Stimulated activated CD8-positive, alpha-beta memory T cell treated with anti-CD3 and anti-CD28 coated beads, Interleukin-12 subunit alpha, Interleukin-12 subunit beta, amount 100 ng/mL, for 24 hours (primary cell): ENCODE data around the gene CTH.
"Not testable (repeated sequence)": the region's sequence is repeated elsewhere in the genome, so short reads cannot be mapped to it uniquely, and the experiment has no call there.

Experiments
- DNase-seq: peaks from one replicate; pipeline ENCODE4 v3.0.0-alpha.2; 2020; ENCODE audit errors: extremely low read depth

Gene CTH

DNA sequence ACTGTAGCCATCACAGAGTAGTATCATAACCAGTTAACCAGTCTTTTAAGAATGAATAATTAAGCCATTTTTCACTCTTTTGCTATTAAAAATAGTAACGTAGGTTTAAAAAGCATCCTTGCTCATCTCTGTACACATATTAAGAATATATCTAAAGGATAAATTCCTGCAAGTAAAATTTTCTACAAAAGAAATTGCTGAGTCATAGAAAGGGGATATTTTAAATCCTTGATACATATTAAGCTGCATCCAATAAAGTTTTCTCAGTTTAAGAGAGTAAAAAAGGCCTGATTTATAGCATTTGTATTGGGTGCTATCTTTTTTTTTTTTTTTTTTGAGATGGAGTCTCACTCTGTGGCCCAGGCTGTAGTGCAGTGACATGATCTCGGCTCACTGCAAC lies 1.9 kb upstream of the CTH start:
- no peak for DNase-seq

DNA sequence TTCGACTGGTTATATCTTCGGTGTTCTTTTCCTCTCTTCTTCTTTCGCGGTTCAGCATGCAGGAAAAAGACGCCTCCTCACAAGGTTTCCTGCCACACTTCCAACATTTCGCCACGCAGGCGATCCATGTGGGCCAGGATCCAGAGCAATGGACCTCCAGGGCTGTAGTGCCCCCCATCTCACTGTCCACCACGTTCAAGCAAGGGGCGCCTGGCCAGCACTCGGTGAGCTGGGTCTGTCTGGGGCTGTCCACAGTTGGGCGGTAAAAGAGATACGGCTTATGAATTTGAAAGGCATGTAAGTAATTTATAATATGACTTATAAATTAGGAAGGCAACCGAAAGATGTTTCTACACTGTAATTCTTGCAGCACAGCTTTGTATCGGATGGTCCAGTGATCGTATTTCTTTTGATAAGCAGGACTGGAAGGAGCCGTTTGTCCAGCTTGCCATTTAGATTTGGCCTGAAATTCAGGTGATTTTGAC lies 334 bp downstream of the CTH start:
- no peak for DNase-seq

DNA sequence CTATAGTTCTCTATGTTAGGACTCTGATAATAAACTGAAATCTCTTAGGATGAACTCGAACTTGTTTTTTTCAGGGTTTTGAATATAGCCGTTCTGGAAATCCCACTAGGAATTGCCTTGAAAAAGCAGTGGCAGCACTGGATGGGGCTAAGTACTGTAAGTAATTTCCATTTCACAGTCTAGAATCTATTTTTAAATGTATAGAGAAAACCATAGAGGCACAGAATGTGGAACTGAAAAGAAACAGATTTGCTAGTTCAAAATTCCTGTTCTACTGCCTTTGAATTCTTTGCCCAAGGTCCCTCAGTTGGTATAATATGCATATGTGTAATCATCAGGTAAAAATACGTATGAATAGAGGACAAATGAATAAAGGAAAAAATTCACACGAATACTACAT lies 4.8 kb downstream of the CTH start:
- DNase-seq = no peak

DNA sequence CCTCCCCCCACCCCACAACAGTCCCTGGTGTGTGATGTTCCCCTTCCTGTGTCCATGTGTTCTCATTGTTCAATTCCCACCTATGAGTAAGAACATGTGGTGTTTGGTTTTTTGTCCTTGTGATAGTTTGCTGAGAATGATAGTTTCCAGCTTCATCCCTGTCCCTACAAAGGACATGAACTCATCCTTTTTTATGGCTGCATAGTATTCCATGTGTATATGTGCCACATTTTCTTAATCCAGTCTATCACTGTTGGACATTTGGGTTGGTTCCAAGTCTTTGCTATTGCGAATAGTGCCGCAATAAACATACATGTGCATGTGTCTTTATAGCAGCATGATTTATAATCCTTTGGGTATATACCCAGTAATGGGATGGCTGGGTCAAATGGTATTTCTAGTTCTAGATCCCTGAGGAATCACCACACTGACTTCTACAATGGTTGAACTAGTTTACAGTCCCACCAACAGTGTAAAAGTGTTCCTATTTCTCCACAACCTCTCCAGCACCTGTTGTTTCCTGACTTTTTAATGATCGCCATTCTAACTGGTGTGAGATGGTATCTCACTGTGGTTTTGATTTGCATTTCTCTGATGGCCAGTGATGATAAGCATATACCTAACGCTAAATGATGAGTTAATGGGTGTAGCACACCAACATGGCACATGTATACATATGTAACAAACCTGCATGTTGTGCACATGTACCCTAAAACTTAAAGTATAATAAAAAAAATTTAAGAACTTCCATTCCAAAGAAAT lies 8.1 kb downstream of the CTH start:
- not testable (repeated sequence) for DNase-seq

DNA sequence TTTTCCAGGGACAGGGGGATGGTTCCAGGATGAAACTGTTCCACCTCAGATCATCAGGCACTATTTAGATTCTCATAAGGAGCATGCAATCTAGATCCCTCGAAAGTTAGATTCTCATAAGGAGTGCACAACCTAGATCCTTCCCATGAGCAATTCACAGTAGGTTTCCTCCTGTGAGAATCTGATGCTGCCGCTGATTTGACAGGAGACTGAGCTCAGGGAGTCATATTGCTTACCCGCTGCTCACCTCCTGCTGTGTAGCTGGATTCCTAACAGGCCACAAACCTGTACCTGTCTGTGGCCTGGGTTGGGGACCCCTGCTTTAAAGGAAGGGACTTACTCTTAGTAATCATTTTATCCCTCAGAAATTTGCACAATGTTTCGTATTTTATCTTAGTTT lies 9.3 kb downstream of the CTH start:
- no peak for DNase-seq

DNA sequence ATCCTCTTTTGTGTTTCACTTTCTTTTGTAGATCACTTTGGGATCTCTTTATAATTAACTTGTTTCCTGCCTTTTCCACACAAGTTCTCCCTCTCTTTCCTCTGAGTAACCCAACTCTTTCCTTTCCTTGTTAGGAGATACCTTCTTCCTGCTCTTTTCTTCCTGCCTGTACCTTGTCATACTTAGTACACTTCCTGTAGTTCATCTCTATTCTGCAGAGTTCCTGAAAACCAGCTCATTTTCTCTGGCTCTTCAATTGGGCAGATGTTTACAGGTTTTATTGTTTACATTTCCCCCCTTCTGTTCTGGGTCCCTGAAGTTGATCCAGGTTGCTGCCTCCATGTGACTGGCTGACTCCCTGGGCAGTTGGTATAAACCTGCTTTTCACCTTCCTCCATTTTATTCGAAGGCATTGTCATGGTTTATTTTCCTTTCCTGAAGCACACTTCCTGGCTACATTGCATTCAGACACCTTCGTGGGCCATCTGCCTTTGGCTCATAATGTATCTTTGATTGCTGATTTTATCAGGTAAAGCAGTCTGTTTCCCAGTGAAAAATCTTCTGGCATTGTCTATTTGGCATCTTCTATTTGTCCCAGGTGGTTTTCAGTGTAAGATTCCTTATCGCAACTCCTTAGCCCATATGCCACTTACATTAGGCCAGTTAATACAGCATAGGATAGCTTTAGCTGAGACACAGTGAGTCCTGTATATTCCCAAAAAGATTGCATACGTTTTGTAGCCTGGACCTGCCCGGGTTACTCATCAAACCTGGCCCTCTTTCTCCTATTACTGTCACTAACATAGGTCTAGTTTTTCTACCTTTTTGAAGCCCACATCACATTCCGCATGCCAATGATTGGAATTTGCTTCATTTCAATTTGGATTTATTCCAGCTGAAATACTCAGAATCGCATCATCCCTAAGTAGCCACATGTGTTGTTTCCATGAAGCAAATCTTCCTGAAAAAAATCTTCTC lies 15.4 kb downstream of the CTH start:
- DNase-seq = no peak

DNA sequence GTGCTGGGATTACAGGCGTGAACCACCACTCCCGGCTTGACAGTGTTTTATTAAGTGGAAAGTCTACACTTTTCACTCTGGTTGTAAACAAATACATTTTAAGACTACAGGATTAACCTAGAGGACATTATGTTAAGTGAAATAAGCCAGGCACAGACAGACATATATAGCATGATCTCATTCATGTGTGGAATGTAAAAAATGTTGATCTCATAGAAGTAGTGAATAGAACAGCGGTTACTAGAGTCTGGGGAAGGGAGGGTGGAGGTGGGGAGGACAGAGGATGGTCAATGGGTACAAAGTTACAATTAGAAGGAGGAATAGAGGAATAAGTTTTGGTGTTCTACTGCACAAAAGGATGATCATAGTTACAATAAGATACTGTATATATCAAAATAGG lies 16.9 kb downstream of the CTH start:
- DNase-seq = no peak

DNA sequence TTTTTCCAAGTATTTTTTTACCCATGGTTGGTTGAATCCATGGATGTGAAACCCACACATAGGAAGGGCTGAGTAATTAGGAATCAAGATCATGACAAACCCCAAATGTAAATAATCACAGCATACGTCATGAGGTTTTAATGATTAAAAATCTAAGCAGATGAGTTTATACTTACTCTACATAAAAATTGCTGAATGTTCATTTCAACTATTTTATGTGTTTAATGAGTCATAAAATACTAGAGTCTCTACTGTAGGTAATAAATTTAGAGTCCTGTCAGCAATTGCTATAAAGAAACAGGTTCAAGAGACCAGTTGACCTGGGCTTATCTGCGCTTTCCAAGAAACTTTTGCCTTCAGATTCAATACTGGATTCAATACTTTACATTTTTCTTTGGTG lies 18.2 kb downstream of the CTH start:
- DNase-seq = no peak

DNA sequence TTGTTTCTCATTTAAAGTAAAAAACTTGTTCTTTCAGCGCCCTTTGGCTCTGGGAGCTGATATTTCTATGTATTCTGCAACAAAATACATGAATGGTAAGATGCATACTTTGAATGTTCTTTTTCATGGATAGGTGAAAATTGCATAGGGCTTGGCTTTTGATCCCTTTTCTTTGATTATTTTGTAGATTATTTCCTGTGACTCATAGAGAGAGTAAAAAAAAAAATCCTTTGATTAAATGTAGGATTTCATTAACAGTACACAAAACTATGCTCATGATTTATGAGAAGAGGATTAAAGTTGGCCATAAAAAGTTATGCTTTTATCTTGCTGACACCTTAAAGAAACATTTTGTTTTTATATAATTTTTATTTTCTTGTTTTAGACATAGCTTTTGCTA lies 18.7 kb downstream of the CTH start:
- no peak for DNase-seq

DNA sequence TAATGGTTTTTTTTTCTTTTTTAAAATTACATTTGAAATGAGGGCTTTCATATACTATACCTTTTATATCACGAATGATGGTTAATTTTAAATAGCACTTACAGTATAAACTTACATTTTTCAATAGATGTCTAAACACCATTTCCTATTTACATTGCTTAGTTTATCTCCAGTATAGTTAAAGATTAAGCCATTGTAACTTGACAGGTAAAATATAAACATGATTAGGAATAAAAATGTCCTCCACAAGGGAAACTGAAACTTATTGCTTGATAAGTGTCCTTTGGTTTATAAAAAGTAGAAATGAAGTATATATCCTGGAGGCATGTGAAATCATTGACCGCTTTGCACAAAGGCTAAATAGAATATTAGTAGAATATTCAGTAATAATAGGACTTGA lies 20.2 kb downstream of the CTH start:
- no peak for DNase-seq

DNA sequence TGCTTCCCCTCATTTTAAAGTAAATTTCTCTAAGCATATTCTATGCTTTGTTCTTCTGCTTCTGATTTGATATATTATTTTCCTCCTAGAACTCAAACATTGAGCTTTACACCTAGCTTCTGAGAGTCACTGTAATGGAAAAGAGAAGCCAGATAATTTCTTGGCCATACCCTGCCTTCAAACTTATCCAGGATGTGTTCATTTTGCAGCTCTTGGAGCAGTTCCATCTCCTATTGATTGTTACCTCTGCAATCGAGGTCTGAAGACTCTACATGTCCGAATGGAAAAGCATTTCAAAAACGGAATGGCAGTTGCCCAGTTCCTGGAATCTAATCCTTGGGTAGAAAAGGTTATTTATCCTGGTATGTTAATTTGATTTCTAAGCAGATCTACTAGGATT lies 20.8 kb downstream of the CTH start:
- no peak for DNase-seq

DNA sequence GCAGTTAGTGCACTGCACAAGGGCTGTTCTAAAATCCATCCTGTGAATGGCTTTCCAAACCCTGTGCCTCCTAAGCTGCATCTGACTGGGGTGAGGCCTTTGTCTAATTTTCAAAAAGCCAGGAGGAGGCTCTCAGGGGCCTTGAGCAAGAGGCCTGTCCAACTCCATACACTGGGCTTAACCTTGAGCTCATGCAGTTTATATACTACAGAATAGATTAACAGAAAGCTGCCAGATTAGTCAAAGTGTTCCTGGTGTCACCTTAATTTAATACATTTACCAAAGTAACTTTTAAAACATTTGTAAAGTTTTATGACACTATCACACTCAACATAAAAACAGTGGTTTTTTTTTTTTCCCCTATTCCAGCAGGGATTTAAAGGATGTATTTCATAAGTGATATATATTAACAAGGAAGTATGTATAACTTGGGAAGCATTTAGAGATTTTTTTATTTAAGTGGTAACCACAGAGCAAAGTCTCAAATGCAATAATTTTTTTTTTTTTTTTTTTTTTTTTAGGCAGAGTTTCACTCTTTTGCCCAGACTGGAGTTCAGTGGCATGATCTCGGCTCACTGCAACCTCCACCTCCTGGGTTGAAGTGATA lies 23.3 kb downstream of the CTH start:
- DNase-seq = no peak

DNA sequence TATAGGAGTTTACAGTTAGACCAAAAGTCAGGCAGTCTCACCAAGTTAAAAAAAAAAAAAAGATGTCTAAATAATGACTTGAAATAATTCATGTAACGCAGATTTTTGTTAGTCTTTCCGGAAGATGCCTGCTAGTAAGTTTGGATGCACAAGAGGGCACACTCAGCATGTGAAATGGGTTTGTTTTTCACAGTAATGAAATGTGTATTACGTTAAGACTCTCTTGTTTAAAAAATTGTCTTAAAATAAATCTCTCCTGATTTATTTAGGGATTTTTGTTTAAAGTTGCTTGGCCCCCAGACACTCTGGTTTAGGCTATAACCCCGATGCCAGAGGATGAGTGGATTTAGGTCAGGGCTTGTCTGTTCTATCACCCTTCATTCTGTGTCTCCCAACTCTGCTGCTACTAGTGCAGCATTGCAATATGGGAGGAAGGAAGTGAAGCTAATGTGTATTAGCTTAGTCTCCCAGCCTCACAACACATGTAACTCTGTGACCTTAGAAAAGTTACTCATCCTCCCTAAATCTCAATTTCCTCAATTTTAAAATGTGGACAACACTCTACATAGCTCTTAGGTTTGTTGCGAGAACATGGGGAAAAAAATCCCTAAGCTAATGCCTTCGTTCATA lies 25.7 kb downstream of the CTH start:
- no peak for DNase-seq

DNA sequence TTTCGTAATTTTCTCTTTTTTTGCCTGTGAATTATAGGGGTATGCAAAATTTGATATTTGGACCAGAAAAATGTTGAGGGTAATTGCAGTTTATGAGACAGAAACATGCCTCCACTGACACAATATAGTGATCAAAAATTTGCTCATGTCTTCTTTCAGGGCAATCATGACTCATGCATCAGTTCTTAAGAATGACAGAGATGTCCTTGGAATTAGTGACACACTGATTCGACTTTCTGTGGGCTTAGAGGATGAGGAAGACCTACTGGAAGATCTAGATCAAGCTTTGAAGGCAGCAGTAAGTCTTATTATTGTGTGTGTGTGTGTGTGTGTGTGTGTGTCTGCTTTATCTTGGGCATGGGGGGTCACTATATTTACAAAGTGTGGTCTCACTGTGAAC lies 27.5 kb downstream of the CTH start:
- no peak for DNase-seq

DNA sequence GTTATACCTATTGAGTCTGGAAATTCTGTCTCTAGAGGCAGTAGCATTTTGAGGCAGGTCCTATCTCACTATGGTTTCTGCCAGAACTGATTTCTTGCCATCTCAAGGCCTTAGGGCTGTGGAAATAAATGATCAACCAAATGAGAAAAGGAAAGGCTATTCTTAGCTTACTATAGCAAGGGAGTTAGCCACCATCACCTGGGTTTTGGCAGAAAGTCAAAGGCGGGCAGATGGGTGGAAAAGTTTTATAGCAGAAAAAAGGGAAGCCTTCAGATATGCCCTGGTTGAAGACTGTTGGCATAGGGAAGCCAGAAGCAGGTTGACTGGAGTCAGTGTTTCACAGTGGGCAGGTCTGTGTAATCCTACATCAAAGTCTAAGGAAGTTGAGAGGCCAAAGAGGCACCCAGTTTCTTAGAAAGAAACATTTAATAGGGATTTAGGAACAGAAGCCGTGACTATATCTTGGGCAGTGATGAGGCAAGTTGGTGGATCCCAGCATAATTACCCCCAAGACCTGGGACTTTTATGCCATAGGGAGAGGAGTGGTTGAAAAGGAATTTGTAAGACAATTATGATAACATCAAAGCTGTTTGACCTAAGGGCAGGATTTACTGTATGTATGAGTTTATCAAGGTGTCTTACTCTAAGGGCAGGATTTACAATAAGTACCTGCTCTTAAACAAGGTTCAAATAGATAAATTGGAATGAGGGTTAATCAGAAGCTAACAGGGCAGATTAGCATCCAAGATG lies 29.7 kb downstream of the CTH start:
- DNase-seq = no peak

DNA sequence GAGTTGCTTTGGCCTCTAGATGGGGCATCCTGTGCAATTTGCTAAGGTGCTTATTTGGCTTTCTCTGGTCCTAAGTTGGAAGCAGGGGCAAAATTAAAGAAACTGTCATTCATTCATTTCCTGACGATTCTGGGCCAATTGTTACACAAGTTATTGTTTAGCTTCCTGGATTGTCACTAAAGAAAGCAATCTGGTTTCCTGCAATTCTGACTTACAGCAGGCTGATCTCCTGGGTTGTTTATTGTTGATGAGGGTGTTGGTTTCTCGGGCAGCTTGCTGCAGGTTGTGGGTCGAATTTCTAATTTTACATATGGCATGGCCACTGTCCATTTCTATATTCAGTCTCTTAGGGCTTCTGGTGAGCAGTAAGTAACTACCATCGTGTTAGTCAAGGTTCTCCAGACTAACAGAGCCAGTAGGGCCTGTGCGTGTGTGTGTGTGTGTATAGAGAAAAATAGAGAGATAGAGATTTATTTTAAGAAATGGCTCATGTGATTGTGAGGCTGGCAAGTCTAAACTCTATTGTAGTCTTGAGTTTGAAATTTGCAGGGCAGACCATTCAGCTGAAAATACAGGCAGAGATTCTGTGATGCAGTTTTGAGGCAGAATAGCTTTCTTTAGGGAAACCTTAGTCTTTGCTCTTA lies 30.4 kb downstream of the CTH start:
- DNase-seq = no peak

DNA sequence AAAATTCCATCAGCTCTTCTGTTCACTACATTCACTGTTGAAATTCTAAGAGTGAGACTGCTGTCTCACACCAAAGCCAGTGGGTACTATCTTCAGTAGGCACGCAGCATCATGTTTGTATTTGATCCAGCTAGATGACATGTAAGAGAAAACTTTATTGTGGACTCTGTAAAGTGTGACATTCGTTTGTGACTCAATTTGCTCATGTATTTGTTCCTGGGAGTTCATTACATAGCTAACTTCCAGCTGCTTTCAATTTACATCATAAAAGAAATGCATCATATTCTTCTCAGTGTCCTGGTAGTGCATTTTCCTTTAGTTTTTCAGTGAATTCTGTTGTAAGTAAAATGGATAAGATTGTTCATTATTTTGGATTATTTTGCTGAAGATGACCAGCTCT lies 31.4 kb downstream of the CTH start:
- DNase-seq = no peak

DNA sequence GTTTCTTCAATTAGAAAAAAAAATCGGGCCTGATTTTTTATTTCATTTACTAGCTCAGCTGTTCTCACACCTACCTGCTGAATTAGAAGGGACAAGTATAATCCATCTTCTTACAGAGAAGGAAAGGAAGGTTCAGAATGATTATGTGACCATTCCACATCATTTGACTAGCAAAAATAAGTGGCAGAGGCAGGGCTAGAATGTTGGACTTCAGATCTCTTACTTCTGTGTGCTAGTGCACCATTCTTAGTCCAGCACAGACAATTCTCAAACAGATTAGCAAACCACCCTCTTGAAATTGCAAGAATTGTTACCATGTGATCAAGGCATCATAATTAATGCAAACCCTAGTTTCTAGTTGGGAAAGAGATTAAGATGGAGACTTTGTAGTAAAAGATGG lies 32.7 kb downstream of the CTH start:
- no peak for DNase-seq

DNA sequence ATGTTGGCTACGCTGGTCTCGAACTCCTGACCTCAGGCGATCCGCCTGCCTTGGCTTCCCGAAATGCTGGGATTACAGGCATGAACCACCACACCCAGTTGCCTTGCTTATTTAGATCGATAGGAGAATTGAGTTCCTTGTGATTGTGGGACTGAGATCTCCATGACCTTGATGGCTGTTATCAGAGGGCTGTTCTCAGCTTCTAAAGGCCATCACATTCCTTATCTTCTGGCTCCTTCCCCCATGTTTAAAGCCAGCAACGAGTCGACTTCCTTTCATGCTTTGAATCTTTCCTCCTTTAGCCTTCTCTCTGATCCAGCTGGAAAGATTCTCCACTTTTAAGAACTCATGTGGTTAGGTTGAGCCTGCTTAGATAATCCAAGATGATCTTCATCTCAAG lies 38.0 kb downstream of the CTH start:
- no peak for DNase-seq

DNA sequence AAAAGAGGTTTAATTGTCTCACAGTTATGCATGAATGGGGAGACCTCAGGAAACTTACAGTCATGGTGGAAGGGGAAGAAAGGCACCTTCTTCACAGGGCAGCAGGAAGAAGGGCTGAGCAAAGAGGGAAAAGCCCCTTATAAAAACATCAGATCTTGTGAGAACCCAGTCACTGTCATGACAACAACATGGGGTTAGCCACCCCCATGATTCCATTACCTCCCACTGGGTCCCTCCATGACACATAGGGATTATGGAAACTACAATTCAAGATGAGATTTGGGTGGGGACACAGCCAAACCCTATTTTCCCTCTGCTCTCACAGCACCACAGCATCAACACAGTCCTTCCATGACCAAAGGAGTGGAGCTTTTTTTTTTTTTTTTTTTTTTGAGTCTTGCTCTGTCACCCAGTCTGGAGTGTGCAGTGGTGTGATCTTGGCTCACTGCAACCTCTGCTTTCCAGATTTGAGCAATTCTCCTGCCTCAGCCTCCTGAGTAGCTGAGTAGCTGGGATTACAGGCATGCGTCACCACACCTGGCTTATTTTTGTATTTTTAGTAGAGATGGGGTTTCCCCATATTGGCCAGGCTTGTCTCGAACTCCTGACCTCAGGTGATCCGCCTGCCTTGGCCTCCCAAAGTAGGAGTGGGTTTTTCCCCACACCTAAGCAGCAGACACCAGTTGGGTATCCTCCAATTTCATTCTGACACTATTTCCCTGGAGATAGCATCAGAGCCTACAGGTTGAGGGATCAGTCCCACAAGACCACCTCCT lies 41.3 kb downstream of the CTH start:
- DNase-seq = not testable (repeated sequence)
